OCI-LY3 (cell line): ENCODE results near the gene FANCD2OS.
"Not testable (repeated sequence)": the region's sequence is repeated elsewhere in the genome, so short reads cannot be mapped to it uniquely, and the experiment has no call there.

Experiments used
- H2AFZ ChIP-seq: fragments of 200-600, 300-600 bp; shearing (Covaris generic); 2 replicates; pipeline ENCODE4 v1.6.0; 2014; ENCODE audit warnings: antibody characterized with exemption, low read depth, low read length
- H3K27ac ChIP-seq: fragments of 200-600, 300-600 bp; sonication (generic); 2 replicates; pipeline ENCODE4 v1.5.1; 2014; ENCODE audit warnings: mild to moderate bottlenecking, low read length, moderate library complexity, mixed read lengths
- H3K27me3 ChIP-seq: fragments of 200-600, 300-600 bp; sonication (generic); 2 replicates; pipeline ENCODE4 v1.6.1; 2014; ENCODE audit warnings: low read depth, low read length, mixed read lengths
- H3K36me3 ChIP-seq: fragments of 200-600, 300-600 bp; sonication (generic); replicated peaks from 2 replicates; pipeline ENCODE3; 2014; ENCODE audit warnings: low read depth, low read length, mixed read lengths
- H3K4me1 ChIP-seq: fragments of 300-600, 200-600 bp; sonication (generic); 2 replicates; pipeline ENCODE4 v1.6.1; 2014; ENCODE audit warnings: low read length, mixed read lengths
- H3K4me2 ChIP-seq: fragments of 200-600, 300-600 bp; sonication (generic); 2 replicates; pipeline ENCODE4 v1.6.1; 2014; ENCODE audit warnings: low read length, mixed read lengths
- H3K4me3 ChIP-seq: fragments of 300-600, 200-600 bp; sonication (generic); 2 replicates; pipeline ENCODE4 v1.5.1; 2014; ENCODE audit warnings: antibody characterized with exemption, mild to moderate bottlenecking, low read length, moderate library complexity
- H3K79me2 ChIP-seq: fragments of 300-600, 200-600 bp; shearing (Covaris generic); 2 replicates; pipeline ENCODE4 v1.6.1; 2014; ENCODE audit warnings: mild to moderate bottlenecking, low read length, mixed read lengths
- H3K9ac ChIP-seq: fragments of 300-600, 200-600 bp; shearing (Covaris generic); 2 replicates; pipeline ENCODE4 v1.6.0; 2014; ENCODE audit warnings: mild to moderate bottlenecking, low read length, moderate library complexity
- H3K9me3 ChIP-seq: fragments of 200-600, 300-600 bp; shearing (Covaris generic); 2 replicates; pipeline ENCODE4 v1.6.1; 2014; ENCODE audit warnings: low read length, mixed read lengths; ENCODE audit not compliant: insufficient read depth
- H4K20me1 ChIP-seq: fragments of 200-600, 300-600 bp; sonication (generic); 2 replicates; pipeline ENCODE4 v1.6.1; 2016; ENCODE audit warnings: low read length, mixed read lengths; ENCODE audit not compliant: insufficient read depth
- EZH2phosphoT487 ChIP-seq: fragments of 200-600 bp; shearing (Covaris generic); IDR thresholded peaks from 2 replicates; pipeline ENCODE4 v1.6.1; 2018; ENCODE audit warnings: antibody characterized with exemption, mixed run types, low read depth
- TF ChIP-seq, protein P1 (sequence below): fragments of 200-600, 300-600 bp; sonication (generic); IDR thresholded peaks from 2 replicates; pipeline ENCODE4 v1.5.1; 2014; ENCODE audit warnings: antibody characterized with exemption, low read length, low read depth

The FANCD2OS gene

DNA sequence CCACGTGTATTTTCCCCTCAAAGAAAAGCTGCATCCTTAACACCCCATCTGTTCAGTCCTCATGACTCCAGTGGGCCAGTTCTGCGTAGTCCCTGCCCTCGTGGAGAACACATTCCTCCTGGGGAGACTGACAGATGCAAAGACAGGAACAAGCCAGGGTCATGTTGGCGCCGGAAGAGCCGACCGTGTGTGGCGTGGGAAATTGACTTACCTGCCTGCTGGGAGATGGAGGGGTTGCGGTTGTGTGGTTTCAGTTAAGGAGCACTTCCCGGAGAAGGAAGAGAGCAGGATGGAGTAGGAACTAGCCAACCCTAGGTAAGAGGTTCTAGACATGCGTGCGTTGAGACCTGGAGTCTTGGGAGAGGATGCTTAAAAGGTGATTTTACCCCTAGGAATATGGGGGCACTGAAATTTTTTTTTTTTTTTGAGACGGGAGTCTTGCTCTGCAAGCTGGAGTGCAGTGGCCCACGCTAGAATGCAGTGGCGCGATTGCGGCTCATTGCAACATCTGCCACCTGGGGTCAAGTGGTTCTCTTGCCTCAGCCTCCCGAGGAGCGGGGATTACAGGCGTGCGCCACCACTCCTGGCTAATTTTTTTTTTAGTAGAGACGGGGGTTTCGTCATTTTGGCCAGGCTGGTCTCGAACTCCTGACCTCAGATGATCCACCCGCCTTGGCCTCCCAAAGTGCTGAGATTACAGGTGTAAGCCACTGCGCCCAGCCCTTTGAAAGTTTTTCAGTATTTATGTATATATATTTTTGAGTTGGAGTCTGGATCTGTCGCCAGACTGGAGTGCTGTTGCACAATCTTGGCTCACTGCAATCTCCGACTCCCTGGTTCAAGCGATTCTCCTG, 34.9 kb upstream of the FANCD2OS start:
- Histone ChIP-seq H4K20me1 (peaks cover 23% of the 10 kb centered on the region), H3K9me3 (no peaks in the 10 kb centered on the region), H2AFZ (no peak overlapping the region), H3K4me1 (peaks cover 18% of the 10 kb centered on the region), H3K4me2 (peak overlapping the region; percentile 88), H3K9ac (peak overlapping the region; percentile 70), H3K27me3 (no peaks in the 10 kb centered on the region), H3K27ac (no peak overlapping the region), H3K79me2 (peaks cover 63% of the 10 kb centered on the region), H3K4me3 (peak overlapping the region; percentile 80), H3K36me3 (peaks cover 27% of the 10 kb centered on the region)
- TF ChIP-seq, protein P1, sequence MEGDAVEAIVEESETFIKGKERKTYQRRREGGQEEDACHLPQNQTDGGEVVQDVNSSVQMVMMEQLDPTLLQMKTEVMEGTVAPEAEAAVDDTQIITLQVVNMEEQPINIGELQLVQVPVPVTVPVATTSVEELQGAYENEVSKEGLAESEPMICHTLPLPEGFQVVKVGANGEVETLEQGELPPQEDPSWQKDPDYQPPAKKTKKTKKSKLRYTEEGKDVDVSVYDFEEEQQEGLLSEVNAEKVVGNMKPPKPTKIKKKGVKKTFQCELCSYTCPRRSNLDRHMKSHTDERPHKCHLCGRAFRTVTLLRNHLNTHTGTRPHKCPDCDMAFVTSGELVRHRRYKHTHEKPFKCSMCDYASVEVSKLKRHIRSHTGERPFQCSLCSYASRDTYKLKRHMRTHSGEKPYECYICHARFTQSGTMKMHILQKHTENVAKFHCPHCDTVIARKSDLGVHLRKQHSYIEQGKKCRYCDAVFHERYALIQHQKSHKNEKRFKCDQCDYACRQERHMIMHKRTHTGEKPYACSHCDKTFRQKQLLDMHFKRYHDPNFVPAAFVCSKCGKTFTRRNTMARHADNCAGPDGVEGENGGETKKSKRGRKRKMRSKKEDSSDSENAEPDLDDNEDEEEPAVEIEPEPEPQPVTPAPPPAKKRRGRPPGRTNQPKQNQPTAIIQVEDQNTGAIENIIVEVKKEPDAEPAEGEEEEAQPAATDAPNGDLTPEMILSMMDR: no peak
- TF ChIP-seq EZH2phosphoT487: no peak

DNA sequence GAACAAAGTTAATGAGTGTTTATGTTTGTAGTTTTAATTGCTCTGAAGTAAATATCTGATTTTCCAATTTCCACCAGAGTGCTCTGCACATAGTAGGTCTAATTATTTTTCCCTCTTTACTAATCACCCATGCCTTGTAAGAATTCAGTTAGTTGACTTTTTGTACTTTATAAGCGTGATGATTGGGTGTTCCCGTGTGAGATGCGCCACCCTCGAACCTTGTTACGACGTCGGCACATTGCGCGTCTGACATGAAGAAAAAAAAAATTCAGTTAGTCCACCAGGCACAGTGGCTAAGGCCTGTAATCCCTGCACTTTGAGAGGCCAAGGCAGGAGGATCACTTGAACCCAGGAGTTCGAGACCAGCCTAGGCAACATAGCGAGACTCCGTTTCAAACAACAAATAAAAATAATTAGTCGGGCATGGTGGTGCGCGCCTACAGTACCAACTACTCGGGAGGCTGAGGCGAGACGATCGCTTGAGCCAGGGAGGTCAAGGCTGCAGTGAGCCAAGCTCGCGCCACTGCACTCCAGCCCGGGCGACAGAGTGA, 33.0 kb upstream of the FANCD2OS start:
- peak overlapping the region; percentile 78 for H2AFZ ChIP-seq
- no peaks in the 10 kb centered on the region for H3K27me3 ChIP-seq
- TF ChIP-seq, protein P1: no peak
- no peak for TF ChIP-seq EZH2phosphoT487
- no peaks in the 10 kb centered on the region for H3K9me3 ChIP-seq
- peak overlapping the region; percentile 37; the same call in 1 of the 2 replicates for H3K9ac ChIP-seq
- peak overlapping the region; percentile 80 for H3K4me3 ChIP-seq
- H3K4me1 ChIP-seq: peaks cover 18% of the 10 kb centered on the region
- H3K27ac ChIP-seq: no peak overlapping the region
- peak overlapping the region; percentile 57 for H3K4me2 ChIP-seq
- peaks cover 45% of the 10 kb centered on the region for H3K79me2 ChIP-seq
- H3K36me3 ChIP-seq: peaks cover 19% of the 10 kb centered on the region
- peaks cover 23% of the 10 kb centered on the region for H4K20me1 ChIP-seq

DNA sequence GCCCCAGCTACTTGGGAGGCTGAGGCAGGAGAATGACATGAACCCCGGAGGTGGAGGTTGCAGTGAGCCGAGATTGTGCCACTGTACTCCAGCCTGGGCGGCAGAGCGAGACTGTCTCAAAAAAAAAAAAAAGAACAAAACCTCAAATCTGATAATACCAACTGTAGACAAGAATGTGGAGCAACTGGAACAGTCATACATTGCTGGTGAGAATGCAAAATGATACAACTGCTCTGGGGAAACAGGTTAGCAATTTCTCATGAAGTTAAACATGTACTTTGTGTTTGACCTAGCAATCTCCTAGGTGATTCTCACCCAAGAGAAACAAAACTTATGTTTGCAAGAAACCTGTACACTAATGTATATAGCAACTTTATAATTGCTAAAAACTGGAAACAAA, 29.1 kb upstream of the FANCD2OS start:
- H3K4me1 ChIP-seq: peaks cover 4% of the 10 kb centered on the region; the same call in 1 of the 2 replicates
- TF ChIP-seq, protein P1: no peak
- TF ChIP-seq EZH2phosphoT487: no peak
- no peak overlapping the region for H3K4me2 ChIP-seq

DNA sequence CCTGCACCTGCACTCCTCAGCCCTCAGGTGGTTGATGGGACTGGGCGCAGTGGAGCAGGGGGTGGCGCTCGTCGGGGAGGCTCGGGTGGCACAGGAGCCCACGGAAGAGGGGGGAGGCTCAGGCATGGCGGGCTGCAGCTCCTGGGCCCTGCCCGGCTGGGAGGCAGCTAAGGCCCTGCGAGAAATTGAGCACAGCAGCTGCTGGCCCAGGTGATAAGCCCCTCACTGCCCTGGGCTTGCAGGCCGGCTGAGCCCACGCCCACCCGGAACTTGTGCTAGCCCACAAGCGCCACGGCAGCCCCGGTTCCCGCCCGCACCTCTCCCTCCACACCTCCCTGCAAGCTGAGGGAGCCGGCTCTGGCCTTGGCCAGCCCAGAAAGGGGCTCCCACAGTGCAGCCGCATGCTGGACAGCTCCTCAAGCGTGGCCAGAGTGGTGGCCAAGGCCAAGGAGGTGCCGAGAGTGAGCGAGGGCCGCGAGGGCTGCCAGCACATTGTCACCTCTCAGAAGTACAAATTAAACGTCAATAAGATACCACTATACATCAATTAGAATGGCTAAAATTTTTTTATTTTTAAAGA, 28.5 kb upstream of the FANCD2OS start:
- H3K79me2 ChIP-seq: no peaks in the 10 kb centered on the region; the same call in 1 of the 2 replicates

More for the DNA sequence above, 29.1 kb upstream of the FANCD2OS start:
- no peaks in the 10 kb centered on the region for H4K20me1 ChIP-seq
- no peaks in the 10 kb centered on the region for H3K9me3 ChIP-seq
- no peaks in the 10 kb centered on the region for H3K27me3 ChIP-seq
- H2AFZ ChIP-seq: no peak overlapping the region
- H3K79me2 ChIP-seq: peaks cover 6% of the 10 kb centered on the region
- no peak overlapping the region for H3K27ac ChIP-seq
- H3K9ac ChIP-seq: no peak overlapping the region
- H3K4me3 ChIP-seq: no peak overlapping the region
- no peaks in the 10 kb centered on the region for H3K36me3 ChIP-seq

DNA sequence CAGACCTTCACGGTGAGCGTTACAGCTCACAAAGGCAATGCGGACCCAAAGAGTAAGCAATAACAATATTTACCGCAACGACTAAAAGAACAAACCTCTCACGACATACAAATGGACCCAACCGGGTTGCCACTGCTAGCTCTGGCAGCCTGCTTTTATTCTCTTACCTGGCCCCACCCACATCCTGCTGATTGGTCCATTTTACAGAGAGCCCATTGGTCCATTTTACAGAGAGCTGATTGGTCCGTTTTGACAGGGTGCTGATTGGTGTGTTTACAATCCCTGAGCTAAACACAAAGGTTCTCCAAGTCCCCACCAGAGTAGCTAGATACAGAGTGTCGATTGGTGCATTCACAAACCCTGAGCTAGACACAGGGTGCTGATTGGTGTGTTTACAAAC, 27.8 kb upstream of the FANCD2OS start:
- H2AFZ ChIP-seq, H3K9me3 ChIP-seq, H3K36me3 ChIP-seq, H3K27ac ChIP-seq, H3K4me2 ChIP-seq, H3K27me3 ChIP-seq, H3K4me3 ChIP-seq, H3K79me2 ChIP-seq, H3K9ac ChIP-seq, H4K20me1 ChIP-seq, H3K4me1 ChIP-seq: not testable (repeated sequence)

More for the DNA sequence above, 28.5 kb upstream of the FANCD2OS start:
- Histone ChIP-seq H3K4me2 (no peak overlapping the region), H3K4me1 (peaks cover 4% of the 10 kb centered on the region; the same call in 1 of the 2 replicates), H3K36me3 (no peaks in the 10 kb centered on the region), H3K27ac (no peak overlapping the region), H2AFZ (no peak overlapping the region), H3K4me3 (no peak overlapping the region), H4K20me1 (no peaks in the 10 kb centered on the region), H3K9ac (no peak overlapping the region), H3K27me3 (no peaks in the 10 kb centered on the region), H3K9me3 (no peaks in the 10 kb centered on the region)
- TF ChIP-seq, protein P1: no peak
- TF ChIP-seq EZH2phosphoT487: no peak
